Astrocyte of the spinal cord (primary cell): ENCODE results near the gene AMACR.

ENCODE experiments used
- DNase-seq: peaks from one replicate; pipeline ENCODE4 v3.0.0; 2011; ENCODE audit warnings: low read depth, low spot score
- H3K4me3 ChIP-seq: 2 replicates; pipeline ENCODE4 v1.5.1; 2011; ENCODE audit warnings: low read depth, mild to moderate bottlenecking, low read length, moderate library complexity
- CTCF ChIP-seq: IDR thresholded peaks from 2 replicates; pipeline ENCODE4 v1.5.1; 2012; ENCODE audit warnings: low read depth, mild to moderate bottlenecking, low read length, inconsistent platforms
- in situ Hi-C: cut with HindIII; loops from 2 replicates; pipeline ENCODE4 v1.10.0; 2017; ENCODE audit warnings: low sequenced_read_pairs

AMACR gene

GRCh38 chr5:34053133-34053532, 45.3 kb upstream of the AMACR start:
- H3K4me3 ChIP-seq: no peak overlapping the region
- in situ Hi-C loops: no loop called here
- DNase-seq: peak; percentile 87
- TF ChIP-seq CTCF: no peak

DNA sequence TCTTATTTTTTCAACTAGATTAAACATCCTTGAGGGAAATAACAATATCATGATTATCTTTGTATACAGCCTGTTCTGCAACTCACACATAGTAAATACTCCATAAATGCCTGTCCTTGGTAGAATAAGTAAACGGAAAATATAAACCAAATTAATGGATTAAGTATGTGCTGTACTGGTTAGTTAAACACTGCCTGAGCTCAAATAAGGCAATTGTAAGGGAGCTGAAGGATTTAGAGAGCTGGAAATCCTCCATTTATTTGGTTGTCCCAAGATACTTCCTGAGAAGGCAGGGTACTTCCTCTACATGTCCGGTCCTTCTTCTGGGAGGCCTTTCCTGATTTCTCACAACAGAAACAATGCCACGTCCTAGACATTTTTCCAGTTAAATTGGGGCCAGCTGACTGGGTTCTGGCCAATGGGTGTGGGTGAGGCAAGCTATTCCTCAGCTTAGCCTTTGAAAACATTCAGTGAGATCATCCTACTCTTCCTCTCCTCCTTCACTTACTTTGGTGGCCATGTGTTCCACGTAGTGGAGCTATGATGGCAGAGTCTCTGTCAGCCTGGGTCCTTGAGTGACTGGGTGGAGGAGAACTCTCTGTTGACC, 43.6 kb upstream of the AMACR start:
- no peak for TF ChIP-seq CTCF
- DNase-seq: no peak
- no peak overlapping the region for H3K4me3 ChIP-seq
- in situ Hi-C loops: no loop called here

- in situ Hi-C loops: no loop called here
Observed at GRCh38 chr5:34047774-34048572, 40.1 kb upstream of the AMACR start.

GRCh38 chr5:34047143-34047542, 39.3 kb upstream of the AMACR start:
- no peak overlapping the region for H3K4me3 ChIP-seq
- no peak for DNase-seq
- TF ChIP-seq CTCF: no peak
- in situ Hi-C loops: no loop called here

More at GRCh38 chr5:34047774-34048572, 40.1 kb upstream of the AMACR start:
- no peak for DNase-seq
- no peak overlapping the region for H3K4me3 ChIP-seq
- TF ChIP-seq CTCF: no peak

- peak; percentile 82 for DNase-seq
- no peak for TF ChIP-seq CTCF
- in situ Hi-C loops: no loop called here
- no peak overlapping the region for H3K4me3 ChIP-seq
Observed at GRCh38 chr5:34045996-34046395, 38.1 kb upstream of the AMACR start.

DNA sequence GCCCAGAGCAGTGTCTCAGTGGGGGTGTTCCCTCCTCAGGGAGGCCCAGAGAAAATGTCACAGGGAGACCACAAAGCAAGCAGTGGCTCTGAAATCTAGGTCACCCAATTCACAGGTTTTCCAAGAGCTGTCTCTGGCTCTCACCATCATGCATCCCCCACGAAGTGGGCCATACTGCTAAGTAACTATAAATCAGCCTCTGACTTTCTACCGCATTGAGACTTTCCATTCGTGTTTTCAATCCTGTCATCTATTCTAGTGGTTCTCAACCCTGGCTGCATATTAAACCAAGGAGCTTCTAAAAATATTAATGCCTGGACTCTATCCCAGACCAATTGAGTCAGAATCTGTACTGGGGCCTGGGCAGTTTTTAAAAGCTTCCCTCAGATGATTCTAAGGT, 37.2 kb upstream of the AMACR start:
- DNase-seq: no peak
- in situ Hi-C loops: no loop called here
- no peak for TF ChIP-seq CTCF
- no peak overlapping the region for H3K4me3 ChIP-seq
